CD8-positive, alpha-beta memory T cell (primary cell): ENCODE measurements around the gene SLC31A2. TPM values are rescaled to one million over a fixed set of nuclear protein-coding genes. Genes with fewer than 3 reads are reported as not detected.

Experiments
- CTCF ChIA-PET: fragments of 350-600 bp; sonication (Branson Sonifier 250); formaldehyde crosslinking; loops from one replicate; lab custom pipeline; 2021; ENCODE audit warnings: antibody characterized with exemption; lab: Charles Lee
- POLR2A ChIA-PET: fragments of 350-600 bp; sonication (Branson Sonifier 250); formaldehyde crosslinking; loops from one replicate; lab custom pipeline; 2021; ENCODE audit warnings: antibody characterized with exemption; lab: Charles Lee
- DNase-seq, 5 donors: peaks; one replicate each; pipeline versions ENCODE4 v3.0.0 to v3.0.0-alpha.2; 2020 to 2022; ENCODE audit warnings: mixed read lengths in 1 of 5
- H3K27ac ChIP-seq: one replicate; pipeline ENCODE4 v1.7.0; 2013; ENCODE audit warnings: low read depth, mild to moderate bottlenecking, low read length, moderate library complexity
- H3K27me3 ChIP-seq: 2 replicates; pipeline ENCODE4 v1.7.0; 2013; ENCODE audit warnings: low read length, mild to moderate bottlenecking; ENCODE audit not compliant: insufficient read depth, poor library complexity, severe bottlenecking
- H3K36me3 ChIP-seq: 2 replicates; pipeline ENCODE4 v1.7.0; 2013; ENCODE audit warnings: mild to moderate bottlenecking, low read length, moderate library complexity; ENCODE audit not compliant: insufficient read depth
- H3K4me1 ChIP-seq: 2 replicates; pipeline ENCODE4 v1.7.0; 2013; ENCODE audit warnings: mild to moderate bottlenecking, low read length, moderate library complexity; ENCODE audit not compliant: insufficient read depth
- H3K4me3 ChIP-seq: 2 replicates; pipeline ENCODE4 v1.7.0; 2013; ENCODE audit warnings: mild to moderate bottlenecking, low read length
- H3K9me3 ChIP-seq: 2 replicates; pipeline ENCODE4 v1.7.0; 2013; ENCODE audit warnings: mild to moderate bottlenecking, low read length
- H3K27ac Mint-ChIP-seq, 8 donors: one replicate each; pipeline ENCODE4 v1.8.0; 2020 to 2021; ENCODE audit warnings: mixed read lengths in 8 of 8, mild to moderate bottlenecking in 6 of 8, inconsistent platforms in 3 of 8, moderate library complexity in 3 of 8
- H3K27me3 Mint-ChIP-seq, 2 donors: one replicate each; pipeline ENCODE4 v1.8.0; 2020 to 2021; ENCODE audit warnings: mixed read lengths in 2 of 2, mild to moderate bottlenecking in 1 of 2, moderate library complexity in 1 of 2
- H3K36me3 Mint-ChIP-seq, 3 donors: one replicate each; pipeline ENCODE4 v1.8.0; 2020 to 2021; ENCODE audit warnings: mixed read lengths in 3 of 3, inconsistent platforms in 1 of 3, mild to moderate bottlenecking in 1 of 3
- H3K4me1 Mint-ChIP-seq, 3 donors: one replicate each; pipeline ENCODE4 v1.8.0; 2020 to 2021; ENCODE audit warnings: mixed read lengths in 3 of 3, inconsistent platforms in 1 of 3, mild to moderate bottlenecking in 1 of 3
- H3K4me3 Mint-ChIP-seq, 7 donors: one replicate each; pipeline ENCODE4 v1.8.0; 2020 to 2021; ENCODE audit warnings: mixed read lengths in 7 of 7, mild to moderate bottlenecking in 6 of 7, moderate library complexity in 4 of 7, inconsistent platforms in 2 of 7
- H3K9me3 Mint-ChIP-seq, 5 donors: one replicate each; pipeline ENCODE4 v1.8.0; 2020 to 2022; ENCODE audit warnings: mixed read lengths in 5 of 5, mild to moderate bottlenecking in 3 of 5, moderate library complexity in 2 of 5, inconsistent platforms in 1 of 5
- polyA plus RNA-seq: library from polyadenylated mRNA; unstranded; fragments of 300-500 nt; fragmentation: Illumina TruSeq; gene quantifications from one replicate; pipeline ENCODE4 v1.2.3, GENCODE V29; 2021
- total RNA-seq, 2 experiments: library from RNA; stranded (reverse); gene quantifications; one replicate each; pipeline ENCODE4 v1.2.3, GENCODE V29; 2021

Gene SLC31A2
- total and polyA plus RNA-seq, 3 experiments from 2014 or later, result 5.2 to 5.9 (median 5.4) TPM

DNA sequence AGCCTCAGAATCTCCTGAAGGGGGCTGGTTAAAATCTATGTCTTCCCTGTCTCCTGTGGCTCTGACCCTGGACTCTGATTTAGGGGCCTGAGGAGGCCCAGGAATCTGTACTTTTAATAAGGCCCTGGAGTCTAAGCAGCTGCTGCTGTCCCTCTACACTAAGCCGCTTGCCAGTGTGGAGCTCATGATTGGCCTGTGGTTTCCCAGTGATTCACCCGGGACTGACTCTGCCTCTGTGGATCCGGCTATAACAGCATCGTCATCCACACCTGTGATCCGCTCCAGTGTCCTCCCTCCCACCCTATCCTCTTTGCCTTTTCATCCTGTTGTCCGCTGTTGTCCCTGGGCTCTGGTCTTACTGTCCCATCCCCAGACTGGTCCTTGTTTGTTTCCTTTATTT is 3.7 kb downstream of the SLC31A2 start:
- Histone ChIP-seq H3K9me3 (no peaks in the 10 kb centered on the region), H3K27ac (no peak overlapping the region), H3K4me3 (no peak overlapping the region), H3K4me1 (peaks cover 26% of the 10 kb centered on the region), H3K36me3 (no peaks in the 10 kb centered on the region), H3K27me3 (no peaks in the 10 kb centered on the region)
- DNase-seq, result no peak
- Mint-ChIP-seq H3K36me3 (peaks cover 0 to 15% (median 7%) of the 10 kb centered on the region in 3 donors), H3K4me1 (peaks cover 34 to 52% (median 41%) of the 10 kb centered on the region in 3 donors), H3K4me3 (peak overlapping the region in 1 of 7 donors; percentile 18), H3K27ac (peak overlapping the region in 4 of 8 donors; percentile 53 to 68 (median 64)), H3K27me3 (no peaks in the 10 kb centered on the region), H3K9me3 (no peaks in the 10 kb centered on the region)
- ChIA-PET CTCF (no interaction called here), POLR2A (no interaction called here)

DNA sequence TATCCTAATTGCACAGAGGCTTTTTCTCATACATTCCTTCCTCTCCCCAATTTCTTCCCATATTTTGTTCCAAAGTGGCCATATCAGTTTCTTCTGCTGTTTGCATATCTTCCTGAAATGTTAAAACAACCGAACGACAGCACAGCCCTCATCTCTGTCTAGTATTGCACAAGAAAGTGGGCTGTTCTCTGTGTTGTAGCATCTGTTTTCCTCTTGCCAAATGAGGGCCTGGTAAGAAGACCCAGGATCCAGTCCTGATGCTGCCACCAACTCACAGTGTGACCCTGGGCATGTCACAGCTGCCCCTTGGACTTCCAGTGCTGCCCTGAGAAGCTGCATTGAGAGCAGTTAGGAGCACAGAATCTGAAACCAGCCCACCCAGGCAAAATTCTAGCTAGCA is 4.1 kb downstream of the SLC31A2 start:
- CTCF ChIA-PET, result interaction anchor here (1.6 kb wide), 1 partner anchor 501 kb away, joined by 3 read pairs; no protein-coding TSS in a partner anchor
- H3K27me3 Mint-ChIP-seq, result no peaks in the 10 kb centered on the region
- peaks cover 34 to 52% (median 41%) of the 10 kb centered on the region in 3 donors for H3K4me1 Mint-ChIP-seq
- H3K9me3 ChIP-seq, result no peaks in the 10 kb centered on the region
- POLR2A ChIA-PET, result no interaction called here
- H3K27me3 ChIP-seq, result no peaks in the 10 kb centered on the region
- peaks cover 0 to 19% (median 7%) of the 10 kb centered on the region in 3 donors for H3K36me3 Mint-ChIP-seq
- H3K27ac ChIP-seq, result no peak overlapping the region
- H3K27ac Mint-ChIP-seq, result peak overlapping the region in 3 of 8 donors; percentile 53 to 68 (median 66)
- peak overlapping the region in 1 of 7 donors; percentile 18 for H3K4me3 Mint-ChIP-seq
- H3K4me3 ChIP-seq, result no peak overlapping the region
- no peak for DNase-seq
- no peaks in the 10 kb centered on the region for H3K36me3 ChIP-seq
- no peaks in the 10 kb centered on the region for H3K9me3 Mint-ChIP-seq
- H3K4me1 ChIP-seq, result peaks cover 26% of the 10 kb centered on the region

DNA sequence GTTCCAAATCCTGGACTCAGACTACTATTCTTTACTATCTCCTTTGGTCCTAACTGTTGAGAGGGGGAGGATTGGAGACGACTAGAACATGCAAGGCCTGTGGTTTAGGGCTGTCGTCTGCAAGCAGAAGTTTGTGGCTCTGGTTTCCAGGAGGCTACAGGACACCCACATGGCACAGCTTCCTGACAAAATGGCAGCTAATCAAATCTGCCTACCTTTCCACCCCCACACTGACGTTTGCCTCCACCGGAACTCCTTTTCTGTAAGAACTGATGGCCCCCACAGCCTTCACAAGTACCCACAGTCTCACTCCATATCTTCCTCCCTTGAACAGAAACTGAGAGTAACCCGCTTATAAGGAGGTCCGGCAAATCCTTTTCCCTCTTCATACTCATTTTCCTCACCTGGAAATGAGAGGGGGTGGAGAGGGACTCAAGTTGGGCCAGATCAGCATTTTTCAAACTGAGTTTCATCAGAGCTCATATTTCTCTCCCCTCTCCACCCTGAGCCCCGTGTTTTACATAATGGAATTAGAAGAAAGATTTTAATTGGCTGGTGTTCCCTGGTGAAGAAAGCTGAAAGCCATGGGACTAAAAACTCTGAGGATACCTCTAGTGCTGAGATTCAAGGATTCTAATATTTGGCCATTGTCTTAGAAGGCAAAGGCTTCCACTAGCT is 5.2 kb downstream of the SLC31A2 start:
- peaks cover 0 to 24% (median 8%) of the 10 kb centered on the region in 3 donors for H3K36me3 Mint-ChIP-seq
- no peaks in the 10 kb centered on the region for H3K27me3 ChIP-seq
- ChIA-PET CTCF (interaction anchor here (1.3 to 1.6 kb wide), 2 partner anchors 44 to 500 kb away, joined by 3 read pairs; no protein-coding TSS in a partner anchor), POLR2A (no interaction called here)
- H3K27ac Mint-ChIP-seq, result peak overlapping the region; percentile 18 to 81 (median 48)
- H3K9me3 Mint-ChIP-seq, result no peaks in the 10 kb centered on the region
- H3K36me3 ChIP-seq, result no peaks in the 10 kb centered on the region
- H3K4me1 Mint-ChIP-seq, result peaks cover 29 to 45% (median 35%) of the 10 kb centered on the region in 3 donors
- peak in 4 of 5 donors; percentile 10 to 50 (median 42) for DNase-seq
- H3K27me3 Mint-ChIP-seq, result no peaks in the 10 kb centered on the region
- no peak overlapping the region for H3K27ac ChIP-seq
- H3K4me3 ChIP-seq, result no peak overlapping the region
- peak overlapping the region in 5 of 7 donors; percentile 5 to 28 (median 15) for H3K4me3 Mint-ChIP-seq
- H3K9me3 ChIP-seq, result no peaks in the 10 kb centered on the region
- H3K4me1 ChIP-seq, result peaks cover 20% of the 10 kb centered on the region

DNA sequence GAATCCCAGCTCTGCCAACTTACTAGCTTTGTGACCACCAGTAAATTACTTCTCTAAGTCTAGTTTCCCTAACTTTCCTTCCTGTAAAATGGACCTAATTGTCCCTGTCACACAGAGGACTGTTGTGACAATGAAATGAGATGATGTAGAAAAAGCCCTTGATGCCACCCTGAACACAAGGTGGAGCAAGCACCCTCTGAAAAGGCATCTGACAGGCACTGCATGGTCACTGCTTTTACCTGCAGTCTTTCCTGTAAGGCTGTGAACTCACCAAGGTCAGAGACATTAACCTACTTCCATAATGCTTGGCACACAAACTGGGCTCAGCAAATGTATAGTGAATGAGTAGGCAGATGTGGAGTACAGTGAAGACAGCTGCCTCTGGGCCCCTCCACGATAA is 6.1 kb downstream of the SLC31A2 start:
- ChIA-PET POLR2A (no interaction called here), CTCF (interaction anchor here (1.3 kb wide), 1 partner anchor 45 kb away, joined by 3 read pairs; no protein-coding TSS in a partner anchor)
- H3K27me3 Mint-ChIP-seq, result no peaks in the 10 kb centered on the region
- peaks cover 24 to 40% (median 31%) of the 10 kb centered on the region in 3 donors for H3K4me1 Mint-ChIP-seq
- Histone ChIP-seq H3K36me3 (no peaks in the 10 kb centered on the region), H3K4me3 (no peak overlapping the region), H3K27ac (no peak overlapping the region), H3K9me3 (no peaks in the 10 kb centered on the region), H3K4me1 (peaks cover 15% of the 10 kb centered on the region), H3K27me3 (no peaks in the 10 kb centered on the region)
- H3K27ac Mint-ChIP-seq, result peak overlapping the region in 5 of 8 donors; percentile 3 to 77 (median 39)
- H3K36me3 Mint-ChIP-seq, result peaks cover 0 to 30% (median 8%) of the 10 kb centered on the region in 3 donors
- H3K4me3 Mint-ChIP-seq, result no peak overlapping the region
- no peaks in the 10 kb centered on the region for H3K9me3 Mint-ChIP-seq
- no peak for DNase-seq

- Mint-ChIP-seq H3K27ac (peak overlapping the region in 2 of 8 donors; percentile 57 to 83), H3K4me3 (no peak overlapping the region), H3K4me1 (peaks cover 15 to 26% (median 19%) of the 10 kb centered on the region in 3 donors), H3K9me3 (no peaks in the 10 kb centered on the region), H3K27me3 (no peaks in the 10 kb centered on the region), H3K36me3 (peaks cover 0 to 44% (median 13%) of the 10 kb centered on the region in 3 donors)
- no peak for DNase-seq
- peaks cover 14% of the 10 kb centered on the region for H3K4me1 ChIP-seq
- no peak overlapping the region for H3K4me3 ChIP-seq
- no peaks in the 10 kb centered on the region for H3K27me3 ChIP-seq
- no peak overlapping the region for H3K27ac ChIP-seq
- H3K36me3 ChIP-seq, result peaks cover 6% of the 10 kb centered on the region
- ChIA-PET POLR2A (no interaction called here), CTCF (no interaction called here)
- H3K9me3 ChIP-seq, result no peaks in the 10 kb centered on the region
These were observed 7.6 kb downstream of the SLC31A2 start for GRCh38 chr9:113158446-113158845.

DNA sequence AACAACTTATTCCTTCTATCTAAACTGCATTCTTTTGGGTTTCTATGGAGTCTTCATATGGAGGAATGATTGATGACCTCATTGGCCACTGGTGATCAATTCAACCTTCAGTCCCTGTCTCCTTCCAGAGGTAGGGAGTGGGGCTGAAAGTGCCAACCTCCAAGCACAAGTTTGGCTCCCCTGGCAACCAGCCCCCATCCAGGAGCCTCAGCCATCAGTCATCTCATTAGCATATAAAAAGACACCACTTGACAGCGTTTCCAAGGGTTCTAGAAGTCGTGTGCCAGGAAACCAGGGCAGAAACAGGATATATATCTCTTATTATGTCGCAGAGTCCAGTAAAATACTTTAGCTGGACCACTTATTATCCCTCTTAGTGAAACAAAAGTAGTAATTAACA is 9.8 kb downstream of the SLC31A2 start:
- Histone ChIP-seq H3K4me1 (peaks cover 12% of the 10 kb centered on the region), H3K27ac (no peak overlapping the region), H3K36me3 (peaks cover 13% of the 10 kb centered on the region), H3K9me3 (no peaks in the 10 kb centered on the region), H3K4me3 (no peak overlapping the region), H3K27me3 (no peaks in the 10 kb centered on the region)
- ChIA-PET POLR2A (no interaction called here), CTCF (no interaction called here)
- no peaks in the 10 kb centered on the region for H3K9me3 Mint-ChIP-seq
- H3K4me1 Mint-ChIP-seq, result peaks cover 8 to 12% (median 10%) of the 10 kb centered on the region in 3 donors
- peak overlapping the region in 4 of 8 donors; percentile 12 to 75 (median 20) for H3K27ac Mint-ChIP-seq
- peaks cover 0 to 63% (median 15%) of the 10 kb centered on the region in 3 donors for H3K36me3 Mint-ChIP-seq
- H3K27me3 Mint-ChIP-seq, result no peaks in the 10 kb centered on the region
- H3K4me3 Mint-ChIP-seq, result no peak overlapping the region
- DNase-seq, result no peak

DNA sequence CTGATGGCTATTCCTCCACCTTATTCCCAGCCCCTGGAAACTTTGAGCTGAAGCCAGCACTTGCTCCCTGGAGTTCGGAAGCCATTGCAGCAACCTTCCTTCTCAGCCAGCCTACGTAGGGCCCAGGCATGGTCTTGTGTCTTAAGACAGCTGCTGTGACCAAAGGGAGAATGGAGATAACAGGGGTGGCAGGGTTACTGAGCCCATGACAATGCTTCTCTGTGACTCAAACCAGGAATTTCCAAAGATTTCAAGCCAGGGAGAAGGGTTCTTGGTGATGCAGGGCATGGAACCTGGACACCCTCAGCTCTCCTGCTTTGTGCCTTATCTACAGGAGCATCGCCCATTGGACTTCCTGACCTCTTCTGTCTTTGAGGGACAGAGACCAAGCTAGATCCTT is 12.2 kb downstream of the SLC31A2 start:
- H3K4me3 ChIP-seq, result no peak overlapping the region
- Mint-ChIP-seq H3K27me3 (no peaks in the 10 kb centered on the region), H3K4me3 (no peak overlapping the region), H3K9me3 (no peaks in the 10 kb centered on the region), H3K4me1 (no peaks in the 10 kb centered on the region), H3K27ac (peak overlapping the region in 2 of 8 donors; percentile 14 to 46), H3K36me3 (peaks cover 0 to 84% (median 22%) of the 10 kb centered on the region in 3 donors)
- H3K27me3 ChIP-seq, result no peaks in the 10 kb centered on the region
- peaks cover 35% of the 10 kb centered on the region for H3K36me3 ChIP-seq
- DNase-seq, result no peak
- H3K9me3 ChIP-seq, result no peaks in the 10 kb centered on the region
- no peaks in the 10 kb centered on the region for H3K4me1 ChIP-seq
- no peak overlapping the region for H3K27ac ChIP-seq
- ChIA-PET CTCF (interaction anchor here (2.5 kb wide), 1 partner anchor 12 kb away, joined by 11 read pairs; the partner anchor contains the start of gene SLC31A2), POLR2A (no interaction called here)
